ENCODE measurements around the gene SYCP2L.

GRCh38 chr6:11016452-11016851, 129.6 kb downstream of the SYCP2L start:
- TF ChIP-seq POLR2A (IDR thresholded peaks at IDR 0.05): no peak
- TF ChIP-seq CTCF (IDR thresholded peaks at IDR 0.05): no peak
